Hepatocyte (in vitro differentiated cells): ENCODE results near the gene SBK3.
"Not testable (repeated sequence)": the region's sequence is repeated elsewhere in the genome, so short reads cannot be mapped to it uniquely, and the experiment has no call there.

Experiments used
- CTCF ChIP-seq: fragments of 200-600 bp; sonication (generic); IDR thresholded peaks from 2 replicates; pipeline ENCODE4 v1.5.1; 2016; ENCODE audit warnings: antibody characterized with exemption, mild to moderate bottlenecking; ENCODE audit not compliant: poor library complexity
- EZH2 ChIP-seq: fragments of 200-600 bp; sonication (generic); IDR thresholded peaks from 2 replicates; pipeline ENCODE4 v1.6.1; 2016; ENCODE audit warnings: antibody characterized with exemption, mild to moderate bottlenecking, borderline replicate concordance
- EZH2phosphoT487 ChIP-seq: fragments of 200-600 bp; sonication (generic); IDR thresholded peaks from one replicate; pipeline ENCODE4 v1.6.1; 2018; ENCODE audit warnings: antibody characterized with exemption, mild to moderate bottlenecking, low read depth, moderate library complexity; ENCODE audit not compliant: unreplicated experiment, severe bottlenecking

- TF ChIP-seq CTCF, EZH2, EZH2phosphoT487: not testable (repeated sequence)
Measured at GRCh38 chr19:55582284-55582683, 36.9 kb upstream of the SBK3 start.
